Measurements from ENCODE around the gene DDX6. TPM values are rescaled to one million over a fixed set of nuclear protein-coding genes. Genes with fewer than 3 reads are reported as not detected.
"Not testable (repeated sequence)": the region's sequence is repeated elsewhere in the genome, so short reads cannot be mapped to it uniquely, and the experiment has no call there.

The DDX6 gene
- total RNA-seq, 1 experiment from 2014 or later, result 229 TPM

- CTCF ChIA-PET; H3K27me3 ChIP-seq (replicated peaks; ENCODE audit: insufficient read depth, low read depth, low read length, poor library complexity); BruUV-seq (replicated peaks); H3K4me1 ChIP-seq (ENCODE audit: insufficient read depth, low read length, poor library complexity, severe bottlenecking); H3K27ac ChIP-seq (ENCODE audit: low read depth, low read length, poor library complexity, severe bottlenecking); POLR2A ChIA-PET (ENCODE audit: low non-redundant PET); intact Hi-C loops (cut with micrococcal nuclease; ENCODE audit: unreplicated experiment); H3K36me3 ChIP-seq (ENCODE audit: insufficient read depth, low read length, poor library complexity, severe bottlenecking); H3K4me3 ChIP-seq (ENCODE audit: low read depth, low read length, poor library complexity, severe bottlenecking); H3K9me3 ChIP-seq (ENCODE audit: low read depth, low read length, poor library complexity, severe bottlenecking); DNase-seq (ENCODE audit: low spot score): not testable (repeated sequence)
These were observed 70.2 kb downstream of the DDX6 start for GRCh38 chr11:118720740-118721139.

GRCh38 chr11:118720078-118720477, 70.9 kb downstream of the DDX6 start:
- H3K9me3 ChIP-seq (ENCODE audit: low read depth, low read length, poor library complexity, severe bottlenecking); POLR2A ChIA-PET (ENCODE audit: low non-redundant PET); H3K4me1 ChIP-seq (ENCODE audit: insufficient read depth, low read length, poor library complexity, severe bottlenecking); H3K36me3 ChIP-seq (ENCODE audit: insufficient read depth, low read length, poor library complexity, severe bottlenecking); H3K4me3 ChIP-seq (ENCODE audit: low read depth, low read length, poor library complexity, severe bottlenecking); CTCF ChIA-PET; H3K27me3 ChIP-seq (replicated peaks; ENCODE audit: insufficient read depth, low read depth, low read length, poor library complexity); H3K27ac ChIP-seq (ENCODE audit: low read depth, low read length, poor library complexity, severe bottlenecking); DNase-seq (ENCODE audit: low spot score); BruUV-seq (replicated peaks); intact Hi-C loops (cut with micrococcal nuclease; ENCODE audit: unreplicated experiment): not testable (repeated sequence)

DNA sequence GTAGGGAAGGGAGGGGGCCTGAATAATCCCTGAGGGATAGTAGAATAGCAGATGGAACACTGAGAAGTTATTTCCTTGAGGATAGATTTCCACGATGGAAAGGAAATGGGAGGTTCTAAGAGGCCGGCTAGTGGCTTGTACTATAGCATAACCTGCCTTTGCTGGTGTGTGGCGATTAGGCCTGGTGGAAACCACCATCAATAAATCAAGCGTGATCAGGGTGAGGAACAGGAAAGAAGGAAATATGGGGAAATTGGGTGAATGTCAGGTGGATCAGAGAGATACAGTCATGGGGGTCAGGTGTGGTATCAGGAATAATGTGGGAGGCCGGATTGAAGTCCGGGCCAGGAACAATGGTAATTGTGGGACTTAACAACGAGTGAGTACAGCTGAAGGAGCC, 72.4 kb downstream of the DDX6 start:
- CTCF ChIA-PET; H3K36me3 ChIP-seq (ENCODE audit: insufficient read depth, low read length, poor library complexity, severe bottlenecking); H3K4me3 ChIP-seq (ENCODE audit: low read depth, low read length, poor library complexity, severe bottlenecking); POLR2A ChIA-PET (ENCODE audit: low non-redundant PET); intact Hi-C loops (cut with micrococcal nuclease; ENCODE audit: unreplicated experiment); H3K27me3 ChIP-seq (replicated peaks; ENCODE audit: insufficient read depth, low read depth, low read length, poor library complexity); H3K9me3 ChIP-seq (ENCODE audit: low read depth, low read length, poor library complexity, severe bottlenecking); BruUV-seq (replicated peaks); DNase-seq (ENCODE audit: low spot score); H3K27ac ChIP-seq (ENCODE audit: low read depth, low read length, poor library complexity, severe bottlenecking); H3K4me1 ChIP-seq (ENCODE audit: insufficient read depth, low read length, poor library complexity, severe bottlenecking): not testable (repeated sequence)

DNA sequence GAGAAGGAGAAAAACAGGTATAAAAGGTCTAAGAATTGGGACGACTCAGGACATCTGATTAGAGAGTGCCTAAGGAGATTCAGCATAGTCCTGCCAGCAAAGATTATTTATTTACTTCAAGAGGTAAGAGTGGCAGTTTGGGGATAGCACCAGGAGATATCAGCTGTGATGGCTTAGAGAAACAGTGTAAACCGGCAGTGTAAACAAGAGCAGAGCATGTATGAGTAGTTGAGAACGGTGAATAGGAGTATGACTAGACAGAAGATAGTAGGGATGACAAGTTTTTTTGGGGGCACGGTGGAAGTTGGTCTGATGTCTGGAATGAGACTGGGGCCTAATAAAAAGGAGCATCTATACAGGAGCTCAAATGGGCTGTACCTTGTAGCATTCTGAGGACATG, 73.2 kb downstream of the DDX6 start:
- H3K36me3 ChIP-seq (ENCODE audit: insufficient read depth, low read length, poor library complexity, severe bottlenecking); intact Hi-C loops (cut with micrococcal nuclease; ENCODE audit: unreplicated experiment); H3K27me3 ChIP-seq (replicated peaks; ENCODE audit: insufficient read depth, low read depth, low read length, poor library complexity); H3K4me1 ChIP-seq (ENCODE audit: insufficient read depth, low read length, poor library complexity, severe bottlenecking); H3K9me3 ChIP-seq (ENCODE audit: low read depth, low read length, poor library complexity, severe bottlenecking); CTCF ChIA-PET; H3K27ac ChIP-seq (ENCODE audit: low read depth, low read length, poor library complexity, severe bottlenecking); DNase-seq (ENCODE audit: low spot score); H3K4me3 ChIP-seq (ENCODE audit: low read depth, low read length, poor library complexity, severe bottlenecking); BruUV-seq (replicated peaks); POLR2A ChIA-PET (ENCODE audit: low non-redundant PET): not testable (repeated sequence)

GRCh38 chr11:118717221-118717620, 73.7 kb downstream of the DDX6 start:
- POLR2A ChIA-PET (ENCODE audit: low non-redundant PET), result not testable (repeated sequence)

GRCh38 chr11:118715837-118716260, 75.1 kb downstream of the DDX6 start:
- TF ChIP-seq EZH2 (IDR thresholded peaks at IDR 0.05; ENCODE audit: borderline replicate concordance, low read depth, low read length, poor library complexity, severe bottlenecking) (no peak), CTCF (conservative IDR thresholded peaks at IDR 0.05; ENCODE audit: low read depth, low read length) (no peak)
- H3K36me3 ChIP-seq (ENCODE audit: insufficient read depth, low read length, poor library complexity, severe bottlenecking), result no peaks in the 10 kb centered on the region
- no peaks in the 10 kb centered on the region for H3K27me3 ChIP-seq (replicated peaks; ENCODE audit: insufficient read depth, low read depth, low read length, poor library complexity)
- intact Hi-C loops (cut with micrococcal nuclease; ENCODE audit: unreplicated experiment), result no loop called here
- POLR2A ChIA-PET (ENCODE audit: low non-redundant PET), result no interaction called here
- BruUV-seq (replicated peaks), result no TSS peak
- no peaks in the 10 kb centered on the region for H3K9me3 ChIP-seq (ENCODE audit: low read depth, low read length, poor library complexity, severe bottlenecking)
- CTCF ChIA-PET, result no interaction called here
- peak; percentile 36 for DNase-seq (ENCODE audit: low spot score)
- H3K4me1 ChIP-seq (ENCODE audit: insufficient read depth, low read length, poor library complexity, severe bottlenecking), result peaks cover 7% of the 10 kb centered on the region
- no peak overlapping the region for H3K4me3 ChIP-seq (ENCODE audit: low read depth, low read length, poor library complexity, severe bottlenecking)
- H3K27ac ChIP-seq (ENCODE audit: low read depth, low read length, poor library complexity, severe bottlenecking), result peak overlapping the region; percentile 65

More at GRCh38 chr11:118717221-118717620, 73.7 kb downstream of the DDX6 start:
- H3K27me3 ChIP-seq (replicated peaks; ENCODE audit: insufficient read depth, low read depth, low read length, poor library complexity); H3K27ac ChIP-seq (ENCODE audit: low read depth, low read length, poor library complexity, severe bottlenecking); H3K4me3 ChIP-seq (ENCODE audit: low read depth, low read length, poor library complexity, severe bottlenecking); H3K36me3 ChIP-seq (ENCODE audit: insufficient read depth, low read length, poor library complexity, severe bottlenecking); BruUV-seq (replicated peaks); H3K4me1 ChIP-seq (ENCODE audit: insufficient read depth, low read length, poor library complexity, severe bottlenecking); CTCF ChIA-PET; intact Hi-C loops (cut with micrococcal nuclease; ENCODE audit: unreplicated experiment); DNase-seq (ENCODE audit: low spot score); H3K9me3 ChIP-seq (ENCODE audit: low read depth, low read length, poor library complexity, severe bottlenecking): not testable (repeated sequence)
